COLO668 (cell line): Measurements from ENCODE around the gene C6orf141.

Source experiments
- DNase-seq: peaks from one replicate; lab custom pipeline; 2025; ENCODE audit not compliant: unreplicated experiment; lab: John Stamatoyannopoulos, UW

The C6orf141 gene

DNA sequence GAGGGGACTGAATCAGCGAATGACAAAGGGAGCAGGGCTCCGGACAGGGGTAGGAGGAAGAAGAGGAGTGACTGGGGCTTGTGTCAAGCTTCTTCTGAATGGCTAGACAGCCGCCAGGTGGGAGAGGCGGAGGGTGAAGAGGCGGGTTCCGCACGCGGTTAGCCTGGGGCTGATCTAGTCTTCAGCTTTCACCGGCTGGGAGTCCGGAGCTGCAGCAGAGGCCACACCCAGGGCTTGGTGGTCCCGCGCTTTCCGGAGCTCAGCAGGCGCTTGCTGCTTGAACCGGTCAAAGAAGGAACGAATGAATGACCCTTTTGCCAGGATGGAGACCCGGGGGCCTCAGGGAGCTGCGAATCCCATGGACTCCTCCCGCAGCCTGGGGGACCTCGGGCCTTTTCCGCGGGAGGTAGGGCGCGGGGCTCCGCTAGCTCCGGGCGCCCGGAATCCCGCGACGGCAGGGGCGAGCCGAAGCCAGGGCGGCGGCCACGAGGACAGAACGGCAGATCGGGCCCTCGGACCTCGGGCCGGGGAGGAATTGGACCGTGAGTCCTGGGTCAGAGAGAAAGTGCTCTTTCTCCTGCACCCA, at the start of gene C6orf141:
C6orf141 (plus strand) TSS at position 177 of the 586 bp plus-strand sequence; CDS start at position 302, 125 bp downstream.
- peak; percentile 75 for DNase-seq

DNA sequence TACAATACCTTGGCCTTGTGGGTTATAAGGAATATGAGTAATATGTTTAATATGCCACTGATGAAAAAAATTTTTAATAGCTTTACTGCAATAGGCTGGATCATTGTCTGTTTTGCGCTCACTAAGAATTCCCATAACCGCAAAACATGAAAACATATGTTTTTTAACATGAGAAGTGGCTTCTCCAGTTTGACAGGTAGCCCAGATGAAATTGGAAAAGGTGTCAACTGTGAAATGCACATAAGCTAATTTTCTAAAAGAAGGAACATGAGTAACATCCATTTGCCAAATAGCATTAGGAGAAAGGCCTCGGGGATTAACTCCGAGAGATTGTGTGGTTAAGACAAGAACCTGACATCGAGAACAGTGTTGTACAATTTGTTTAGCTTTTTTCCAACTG, 45.8 kb upstream of the C6orf141 start:
- no peak for DNase-seq

DNA sequence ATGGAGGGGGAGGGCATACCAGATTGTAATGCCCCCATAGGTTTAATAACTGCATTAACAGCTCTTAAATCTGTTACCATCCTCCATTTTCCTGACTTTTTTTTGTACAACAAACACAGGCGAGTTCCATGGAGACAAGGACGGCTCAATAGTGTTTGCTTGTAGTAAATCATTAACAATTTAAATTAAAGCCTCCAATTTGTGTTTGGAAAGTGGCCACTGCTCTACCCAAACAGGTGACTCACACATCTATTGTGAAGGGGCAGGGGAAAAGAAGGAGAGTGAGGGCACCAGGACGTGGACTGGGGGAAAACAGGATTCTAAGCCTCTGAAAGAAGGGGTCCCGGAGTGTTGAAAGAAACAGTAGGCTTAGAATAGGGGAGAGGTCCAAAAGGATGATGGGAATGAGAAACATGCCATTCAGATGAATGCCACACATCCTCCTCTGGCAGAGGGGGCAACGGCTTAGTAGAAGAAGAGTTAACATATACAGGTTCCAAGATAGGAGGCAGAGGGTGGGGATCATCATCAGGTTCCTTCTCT, 43.8 kb upstream of the C6orf141 start:
- peak; percentile 44 for DNase-seq

DNA sequence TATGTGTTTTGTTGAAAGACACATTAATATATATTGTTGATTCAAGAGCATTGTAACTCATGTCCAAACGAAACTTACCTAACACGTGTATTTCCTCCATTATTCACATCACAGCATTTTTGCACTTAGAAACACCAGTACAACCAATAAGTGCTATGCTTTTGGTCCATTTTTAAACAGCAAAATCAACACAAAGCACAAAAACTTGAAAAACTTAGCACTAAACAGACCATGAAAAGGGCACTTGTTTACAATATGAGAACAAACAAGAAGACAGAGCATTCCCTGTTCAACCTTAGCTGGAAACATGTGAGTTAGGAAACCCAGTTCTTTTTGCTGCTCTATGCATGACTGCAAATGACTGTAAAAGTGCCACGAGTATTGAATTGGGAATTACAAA, 41.1 kb upstream of the C6orf141 start:
- DNase-seq: no peak

DNA sequence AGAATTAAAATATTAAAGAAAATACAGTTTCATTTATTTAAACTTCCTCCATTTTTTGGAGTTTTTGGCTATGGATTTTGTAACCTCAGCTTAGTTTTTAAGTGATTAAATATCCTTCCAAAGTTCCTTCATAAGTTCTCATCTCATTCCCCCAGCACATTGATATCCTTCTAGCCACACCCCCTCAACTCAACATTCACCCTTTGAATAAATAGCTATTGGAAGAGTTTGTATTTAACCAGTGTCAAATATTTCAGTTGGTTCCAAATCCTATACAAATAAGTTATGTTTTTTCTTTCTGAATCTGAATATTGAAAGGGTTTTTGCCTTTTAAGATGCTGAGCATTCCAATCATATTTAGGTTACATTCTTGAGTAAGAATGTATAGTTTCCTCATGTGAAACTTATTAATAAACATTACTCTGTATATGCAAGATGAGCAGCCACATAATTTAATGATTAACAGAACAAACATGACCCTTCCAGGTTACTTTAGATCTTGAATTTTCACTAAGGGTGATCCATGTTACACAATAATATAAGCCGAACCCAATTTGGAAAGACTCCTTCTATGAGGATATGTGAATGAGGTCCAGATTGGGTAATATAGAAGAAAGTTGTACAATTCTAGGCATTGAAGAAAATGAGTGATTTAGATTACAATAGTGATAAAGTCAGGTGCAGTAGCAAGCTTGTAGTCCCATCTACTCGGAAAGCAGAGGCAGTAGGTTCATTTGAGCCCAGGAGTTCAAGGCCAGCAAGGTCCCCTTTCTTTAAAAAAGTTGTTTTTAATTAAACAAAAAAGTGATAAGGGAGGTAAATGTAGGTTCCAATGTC, 37.1 kb upstream of the C6orf141 start:
- DNase-seq: no peak

DNA sequence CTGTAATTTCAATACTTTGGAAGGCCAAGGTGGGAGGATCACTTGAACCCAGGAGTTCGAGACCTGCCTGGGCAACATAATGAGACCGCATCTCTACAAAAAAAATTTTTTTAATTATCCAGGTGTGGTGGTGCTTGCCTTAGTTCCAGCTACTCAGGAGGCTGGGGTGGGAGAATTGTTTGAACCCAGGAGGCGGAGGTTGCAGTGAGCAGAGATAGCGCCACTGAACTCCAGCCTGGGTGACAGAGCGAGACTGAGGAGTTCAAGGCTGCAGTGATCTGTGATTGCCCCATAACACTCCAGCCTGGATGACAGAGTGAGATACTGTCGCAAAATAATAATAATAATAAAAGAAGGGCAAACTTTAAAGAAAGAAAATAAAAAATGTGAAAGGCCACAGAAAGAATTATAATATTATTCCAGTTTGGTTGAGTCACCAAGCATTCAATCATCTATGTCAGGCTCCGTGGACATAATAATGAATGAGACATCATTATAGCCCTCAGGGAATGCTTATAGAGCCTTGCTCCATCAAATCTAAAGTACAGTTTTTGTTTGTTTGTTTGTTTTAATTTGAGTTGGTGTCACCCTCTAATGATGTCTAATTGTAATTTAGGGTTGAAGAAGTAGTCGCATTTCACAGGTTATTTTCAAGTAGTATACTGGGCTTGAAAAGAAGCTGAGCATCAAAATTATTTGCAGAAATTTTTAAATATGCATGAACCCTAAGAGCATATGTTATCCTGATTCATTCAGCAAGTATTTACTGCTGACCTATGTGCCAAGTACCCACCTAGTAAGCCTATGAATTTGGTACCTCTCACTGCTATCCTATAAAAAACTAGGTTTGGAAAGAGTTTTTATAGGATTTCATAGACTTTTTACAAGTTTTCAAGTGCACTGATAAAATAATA, 35.6 kb upstream of the C6orf141 start:
- DNase-seq: no peak

DNA sequence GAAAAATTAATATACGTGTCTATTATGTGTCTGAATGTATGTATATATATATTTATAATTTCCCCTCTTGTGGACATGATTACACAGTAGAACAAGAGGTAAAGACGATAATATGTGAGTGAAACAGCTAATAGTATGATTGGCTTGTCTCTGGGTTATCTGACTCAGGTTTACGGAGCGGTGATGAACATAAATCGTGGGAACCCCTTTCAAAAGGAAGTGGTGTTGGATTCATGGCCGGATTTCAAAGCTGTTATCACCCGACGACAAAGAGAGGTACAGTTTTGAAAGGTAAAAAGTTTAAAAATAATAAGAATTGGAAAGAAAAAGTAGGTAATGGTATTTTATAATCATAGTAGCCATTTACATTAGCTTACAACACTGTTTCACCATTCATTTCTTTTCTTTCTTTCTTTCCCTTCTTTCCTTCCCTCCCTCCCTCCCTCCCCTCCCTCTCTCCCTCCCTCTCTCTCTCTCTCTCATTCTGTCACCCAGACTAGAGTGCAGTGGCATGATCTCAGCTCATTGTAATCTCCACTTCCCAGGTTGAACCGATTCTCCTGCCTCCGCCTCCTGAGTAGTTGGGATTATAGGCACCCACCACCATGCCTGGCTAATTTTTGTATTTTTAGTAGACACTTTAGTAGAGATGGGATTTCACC, 34.9 kb upstream of the C6orf141 start:
- DNase-seq: no peak

DNA sequence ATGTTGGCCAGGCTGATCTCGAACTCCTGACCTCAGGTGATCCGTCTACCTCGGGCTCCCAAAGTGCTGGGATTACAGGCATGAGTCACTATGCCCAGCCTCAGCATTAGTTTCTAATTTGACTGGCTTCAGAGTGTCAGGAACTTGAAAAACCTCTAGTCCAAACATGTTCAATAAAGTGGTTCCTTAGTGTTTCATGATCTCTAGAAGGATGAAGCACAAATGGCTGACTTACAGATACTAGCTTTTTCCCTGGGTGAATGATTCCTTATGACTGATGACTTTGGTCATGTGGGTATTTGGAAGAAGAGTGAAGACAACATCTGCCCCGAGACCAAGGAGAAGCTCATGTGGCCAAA, 34.3 kb upstream of the C6orf141 start:
- no peak for DNase-seq

DNA sequence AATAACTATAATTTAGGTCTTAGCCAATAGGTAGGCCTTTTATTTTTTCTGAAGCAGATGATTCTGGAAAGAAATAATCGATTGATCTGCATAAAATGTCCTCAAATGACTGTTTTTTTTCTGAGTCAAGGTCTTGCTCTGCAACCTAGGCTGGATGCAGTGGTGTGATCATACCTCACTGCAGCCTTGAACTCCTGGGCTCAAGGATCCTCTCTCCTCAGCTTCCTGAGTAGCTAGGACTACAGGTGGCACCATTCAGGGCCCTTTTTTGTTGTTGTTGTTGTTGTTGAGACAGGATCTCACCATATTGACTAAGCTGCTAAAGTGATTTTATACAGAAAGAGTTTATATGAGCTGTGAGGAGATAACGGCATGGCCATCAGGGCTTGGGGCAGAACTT, 32.5 kb upstream of the C6orf141 start:
- DNase-seq: no peak

DNA sequence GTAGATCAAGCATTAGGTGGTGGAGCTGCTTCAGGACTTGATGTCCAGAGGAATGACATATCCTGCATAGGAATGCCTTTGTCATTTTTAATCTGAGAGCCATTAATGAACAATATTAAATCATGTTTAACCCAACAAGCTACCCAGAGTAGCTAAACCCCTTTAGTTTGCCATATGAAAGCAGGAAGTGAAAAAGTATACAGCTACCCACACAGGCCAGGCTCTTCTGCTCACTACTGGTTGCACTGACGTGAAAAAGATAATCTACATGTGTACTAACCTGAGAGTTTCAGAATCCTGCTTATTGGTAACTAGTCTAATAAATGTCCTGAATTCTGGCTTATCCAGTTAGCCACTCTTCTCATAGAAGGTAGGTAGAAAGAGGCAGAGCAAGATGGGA, 30.8 kb upstream of the C6orf141 start:
- DNase-seq: no peak

DNA sequence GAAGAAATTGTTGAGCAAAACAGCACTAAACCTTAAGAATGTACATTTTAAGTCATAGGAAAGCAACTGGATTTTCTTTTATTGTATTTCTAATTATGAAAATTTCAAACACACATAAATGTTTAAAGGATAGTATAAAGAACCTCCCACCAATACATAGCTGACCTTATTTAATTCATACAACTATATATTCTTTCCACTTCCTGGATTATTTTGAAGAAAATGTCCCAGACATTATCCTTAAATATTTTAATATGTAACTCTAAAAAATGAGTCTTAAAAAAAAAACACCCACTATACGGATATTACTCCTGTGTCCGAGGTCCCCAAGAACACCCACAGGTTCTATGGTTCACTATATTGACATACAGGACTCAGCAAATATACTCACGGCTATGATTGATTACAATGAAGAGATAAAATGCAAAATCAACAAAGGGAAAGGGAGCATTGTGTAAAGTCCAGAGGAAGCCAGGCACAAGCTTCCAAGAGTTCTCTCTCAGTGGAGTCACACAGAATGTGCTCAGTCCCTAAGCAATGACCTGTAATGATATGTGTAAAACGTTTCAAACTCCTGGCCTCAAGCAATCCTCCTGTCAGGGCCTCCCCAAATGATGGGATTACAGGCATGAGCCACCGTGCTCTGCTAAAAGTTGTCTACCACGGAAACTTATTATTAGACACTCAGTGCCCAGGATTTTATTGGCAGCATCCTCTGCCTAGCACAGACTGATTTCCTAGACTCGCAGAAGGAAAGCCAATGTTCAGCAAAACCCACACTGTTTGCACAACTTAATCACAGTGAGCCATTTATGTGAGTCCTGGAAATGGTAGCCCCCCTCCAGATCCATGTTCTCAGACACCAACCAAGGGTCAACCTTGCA, 27.5 kb upstream of the C6orf141 start:
- DNase-seq: peak; percentile 26

DNA sequence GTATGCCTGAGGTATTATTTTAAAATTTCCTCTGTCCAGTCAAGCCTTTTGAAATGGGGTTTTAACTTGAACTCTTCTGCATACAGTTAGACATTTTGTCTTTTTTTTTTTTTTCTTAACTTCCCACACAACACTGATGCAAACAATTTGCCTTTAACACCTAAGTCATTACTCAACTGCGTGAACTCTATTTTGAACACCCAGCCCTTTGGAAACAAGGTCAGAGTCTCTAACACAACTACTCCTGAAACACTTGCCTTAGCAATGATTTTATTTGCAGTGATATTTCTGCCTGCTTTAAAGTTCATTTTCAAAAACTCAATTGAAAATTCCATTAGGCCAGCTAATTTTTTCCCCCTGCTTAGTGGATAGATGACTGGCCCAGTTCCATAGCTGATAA, 26.6 kb upstream of the C6orf141 start:
- no peak for DNase-seq

DNA sequence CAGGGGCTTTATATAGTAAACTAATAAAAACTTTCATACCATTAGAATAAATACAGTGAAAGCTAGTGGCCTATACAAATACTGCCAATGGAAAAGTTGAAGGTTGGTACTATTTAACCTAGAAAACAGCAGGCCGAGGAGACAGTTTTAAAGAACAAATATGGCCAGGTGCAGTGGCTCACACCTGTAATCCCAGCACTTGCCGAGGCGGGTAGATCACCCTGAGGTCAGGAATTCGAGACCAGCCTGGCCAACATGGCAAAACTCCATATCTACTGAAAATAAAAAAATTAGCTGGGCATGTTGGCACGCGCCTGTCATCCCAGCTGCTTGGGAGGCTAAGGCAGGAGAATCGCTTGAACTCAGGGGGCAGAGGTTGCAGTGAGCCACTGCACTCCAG, 25.9 kb upstream of the C6orf141 start:
- DNase-seq: peak; percentile 16

DNA sequence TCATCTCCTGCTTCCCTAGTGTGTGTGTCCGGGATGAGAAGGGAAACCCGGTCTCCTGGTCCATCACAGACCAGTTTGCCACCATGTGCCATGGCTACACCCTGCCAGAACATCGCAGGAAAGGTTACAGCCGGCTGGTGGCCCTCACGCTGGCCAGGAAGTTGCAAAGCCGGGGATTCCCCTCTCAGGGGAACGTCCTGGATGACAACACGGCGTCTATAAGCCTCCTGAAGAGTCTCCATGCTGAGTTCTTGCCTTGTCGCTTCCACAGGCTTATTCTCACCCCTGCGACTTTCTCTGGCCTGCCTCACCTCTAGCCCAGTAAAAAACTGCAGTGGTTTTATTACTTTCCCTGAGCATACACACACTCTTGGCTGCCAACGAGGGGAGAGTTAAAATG, 23.9 kb upstream of the C6orf141 start:
- DNase-seq: no peak

DNA sequence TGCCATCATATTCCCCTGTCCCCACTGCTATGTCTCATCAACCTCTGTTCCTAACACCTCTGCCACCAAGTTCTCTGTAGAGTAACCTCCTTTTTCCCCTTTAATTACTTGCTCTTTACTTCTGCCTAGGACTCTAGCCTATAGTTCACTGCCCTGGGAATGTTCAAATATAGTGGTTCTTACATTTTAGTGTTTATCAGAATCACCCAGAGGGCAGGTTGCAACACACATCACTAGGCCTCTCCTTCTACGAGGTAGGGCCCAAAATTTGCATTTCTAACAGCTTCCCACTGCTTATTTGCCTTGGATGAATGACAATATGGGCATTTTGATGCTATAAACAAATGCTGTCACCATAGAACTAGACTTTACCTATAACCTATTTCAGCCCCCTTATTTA, 23.1 kb upstream of the C6orf141 start:
- DNase-seq: no peak

DNA sequence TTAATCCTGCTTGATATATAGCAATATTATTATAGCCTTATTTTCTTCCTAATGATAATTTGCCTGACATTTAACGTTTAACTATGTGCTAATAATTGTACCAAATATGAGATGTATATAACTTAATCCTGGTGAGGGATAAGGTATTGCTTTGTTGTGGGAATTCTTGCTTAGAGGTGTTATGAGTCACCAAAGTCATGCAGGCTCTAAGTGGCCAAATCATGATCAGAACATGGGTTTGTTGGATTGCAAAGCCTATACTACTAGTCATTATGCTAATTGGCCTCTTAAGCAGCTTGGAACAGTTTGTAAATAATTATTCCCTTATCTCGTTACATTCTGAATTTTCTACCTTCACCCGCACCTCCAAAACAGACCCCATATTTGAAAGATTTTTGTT, 21.9 kb upstream of the C6orf141 start:
- no peak for DNase-seq

DNA sequence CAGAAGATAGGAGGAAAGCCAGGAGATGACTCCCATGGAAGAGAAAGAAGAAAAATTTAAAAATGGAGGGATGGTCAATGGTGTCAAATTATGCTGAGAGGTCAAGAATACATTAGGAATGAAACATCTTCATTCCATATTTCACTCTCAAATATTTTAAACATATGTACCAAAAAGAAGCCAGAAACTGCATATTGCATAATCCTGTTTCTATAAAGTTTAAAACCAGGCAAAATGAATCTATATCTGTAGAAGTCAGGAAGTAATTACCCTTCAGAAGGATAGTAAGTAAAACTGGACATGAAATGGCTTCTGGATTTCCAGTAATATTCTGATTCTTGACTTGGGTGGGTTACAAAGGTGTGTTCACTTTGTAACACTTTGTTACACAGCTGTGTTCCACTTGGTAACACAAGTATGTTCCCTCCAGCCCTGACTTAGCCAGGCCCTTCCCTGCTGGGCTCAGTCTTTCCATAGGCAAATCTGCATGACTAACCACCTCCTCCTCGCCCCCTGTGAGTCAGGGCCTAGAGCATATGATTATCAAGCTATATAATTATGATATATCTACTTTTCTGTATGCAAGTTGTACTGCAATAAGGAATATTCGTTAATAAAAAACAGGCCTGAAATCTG, 20.2 kb upstream of the C6orf141 start:
- DNase-seq: no peak

DNA sequence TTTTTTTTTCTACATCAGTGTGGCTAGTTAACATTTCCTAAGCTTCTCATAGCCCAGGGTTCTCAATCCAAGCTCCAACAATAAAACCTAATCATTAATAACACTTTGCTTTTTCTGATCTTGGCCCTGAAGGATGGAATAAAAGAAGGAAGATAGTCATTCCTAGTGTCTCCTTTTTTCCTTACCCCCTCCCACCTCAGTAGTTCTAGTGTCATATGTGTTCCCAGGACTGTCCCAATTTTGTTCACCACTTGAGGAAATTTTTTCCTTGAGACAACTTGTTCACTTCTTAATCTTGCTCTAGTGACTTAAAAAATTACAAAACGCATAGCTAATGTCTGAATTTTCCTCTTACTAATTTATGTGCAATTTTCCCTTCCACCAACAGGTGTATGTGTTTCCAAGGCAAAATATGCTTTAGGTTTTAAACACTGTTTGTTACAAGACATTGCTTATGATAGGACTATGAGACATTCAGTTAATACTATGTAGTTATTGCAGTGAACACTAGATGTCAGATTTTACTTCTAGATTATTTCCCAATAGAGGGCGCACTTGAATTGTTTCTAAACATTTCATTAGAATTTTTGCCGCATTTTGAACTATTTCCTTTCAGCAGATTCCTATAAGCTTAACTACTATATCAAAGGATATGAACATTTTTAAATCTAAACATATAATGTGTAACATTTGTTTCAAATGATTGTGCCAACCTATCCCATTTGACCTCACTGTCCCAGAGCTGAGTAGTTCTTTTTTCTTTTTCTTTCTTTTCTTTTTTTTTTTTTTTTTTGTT, 18.5 kb upstream of the C6orf141 start:
- no peak for DNase-seq

DNA sequence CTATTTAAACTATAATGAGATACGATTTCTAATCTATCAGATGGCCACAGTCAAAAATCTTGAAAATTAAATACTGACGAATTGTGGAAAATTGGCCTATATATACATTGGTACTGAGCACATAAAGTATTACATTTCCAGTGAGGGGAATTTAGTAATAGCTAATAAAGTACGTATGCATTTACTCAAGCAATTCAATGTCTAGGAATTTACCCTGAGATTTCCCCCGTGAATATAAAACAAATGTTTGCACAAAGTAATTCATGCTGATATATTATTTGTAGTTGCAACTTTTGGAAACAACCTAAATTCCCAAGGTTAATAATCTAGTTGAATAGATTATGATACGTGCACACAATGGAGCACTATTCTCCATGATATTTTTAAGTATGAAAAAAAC, 14.7 kb upstream of the C6orf141 start:
- no peak for DNase-seq
